Neural cell (in vitro differentiated cells): ENCODE measurements around the gene AOX1. TPM values are rescaled to one million over a fixed set of nuclear protein-coding genes. Genes with fewer than 3 reads are reported as not detected.

Experiments
- H2AFZ ChIP-seq: fragments of 200-600, 300-800 bp; sonication (generic), shearing (Covaris generic); 2 replicates; pipeline ENCODE4 v1.6.0; 2014; ENCODE audit warnings: low read depth, mild to moderate bottlenecking, antibody characterized with exemption, low read length, moderate library complexity
- H3F3A ChIP-seq: fragments of 200-600 bp; shearing (Covaris generic); 2 replicates; pipeline ENCODE4 v1.6.1; 2016; ENCODE audit warnings: mild to moderate bottlenecking, moderate library complexity, mixed read lengths, antibody characterized with exemption, low read length; ENCODE audit not compliant: insufficient read depth, poor library complexity, severe bottlenecking
- H3K27ac ChIP-seq: fragments of 200-600, 300-800 bp; sonication (generic), shearing (Covaris generic); 2 replicates; pipeline ENCODE4 v1.5.1; 2014; ENCODE audit warnings: mild to moderate bottlenecking, low read length, moderate library complexity
- H3K27me3 ChIP-seq: fragments of 300-800, 200-600 bp; sonication (generic), shearing (Covaris generic); 2 replicates; pipeline ENCODE4 v1.6.0; 2014; ENCODE audit warnings: mild to moderate bottlenecking, low read depth, low read length, moderate library complexity; ENCODE audit not compliant: insufficient read depth
- H3K36me3 ChIP-seq: fragments of 300-800, 200-600 bp; sonication (generic), shearing (Covaris generic); 2 replicates; pipeline ENCODE4 v1.5.1; 2014; ENCODE audit warnings: mild to moderate bottlenecking, antibody characterized with exemption, low read length, moderate library complexity; ENCODE audit not compliant: insufficient read depth
- H3K4me2 ChIP-seq: fragments of 300-800, 200-600 bp; sonication (generic), shearing (Covaris generic); 2 replicates; pipeline ENCODE4 v1.6.0; 2014; ENCODE audit warnings: mild to moderate bottlenecking, low read length
- H3K4me3 ChIP-seq: fragments of 300-800, 200-600 bp; sonication (generic), shearing (Covaris generic); 2 replicates; pipeline ENCODE4 v1.5.1; 2014; ENCODE audit warnings: mild to moderate bottlenecking, low read length, moderate library complexity
- H3K79me2 ChIP-seq: fragments of 200-600 bp; shearing (Covaris generic); replicated peaks from 2 replicates; pipeline ENCODE4 v1.6.0; 2014; ENCODE audit warnings: mild to moderate bottlenecking, low read length, moderate library complexity; ENCODE audit not compliant: insufficient read depth
- H3K9ac ChIP-seq: fragments of 300-800, 200-600 bp; sonication (generic), shearing (Covaris generic); 2 replicates; pipeline ENCODE4 v1.6.1; 2016; ENCODE audit warnings: mild to moderate bottlenecking, low read length, mixed read lengths
- H3K9me2 ChIP-seq: fragments of 200-600 bp; shearing (Covaris generic); 2 replicates; pipeline ENCODE4 v1.6.1; 2016; ENCODE audit warnings: mild to moderate bottlenecking, low read length, mixed read lengths; ENCODE audit not compliant: insufficient read depth
- H3K9me3 ChIP-seq: fragments of 200-600, 300-800 bp; sonication (generic), shearing (Covaris generic); 2 replicates; pipeline ENCODE4 v1.6.1; 2016; ENCODE audit warnings: mild to moderate bottlenecking, mixed run types, low read length, moderate library complexity, mixed read lengths
- H4K20me1 ChIP-seq: fragments of 200-600 bp; shearing (Covaris generic); 2 replicates; pipeline ENCODE4 v1.6.1; 2016; ENCODE audit warnings: mild to moderate bottlenecking, mixed run types; ENCODE audit not compliant: insufficient read depth
- EP300 ChIP-seq: fragments of 450-650 bp; conservative IDR thresholded peaks from 2 replicates; pipeline ENCODE4 v1.6.1; 2014; ENCODE audit warnings: antibody characterized with exemption, mild to moderate bottlenecking, moderate library complexity; ENCODE audit not compliant: poor library complexity, severe bottlenecking
- EZH2 ChIP-seq: fragments of 200-600, 300-800 bp; shearing (Covaris generic), sonication (generic); IDR thresholded peaks from 2 replicates; pipeline ENCODE4 v1.6.1; 2014; ENCODE audit warnings: antibody characterized with exemption, low read length, borderline replicate concordance, mild to moderate bottlenecking; ENCODE audit not compliant: insufficient read depth, poor library complexity, severe bottlenecking
- MXI1 ChIP-seq: fragments of 450-650 bp; conservative IDR thresholded peaks from 2 replicates; pipeline ENCODE4 v1.6.1; 2014; ENCODE audit warnings: antibody characterized with exemption, mild to moderate bottlenecking; ENCODE audit not compliant: poor library complexity, severe bottlenecking
- POLR2AphosphoS5 ChIP-seq: IDR thresholded peaks from 2 replicates; pipeline ENCODE4 v1.6.1; 2012
- RAD21 ChIP-seq: fragments of 450-650 bp; conservative IDR thresholded peaks from 2 replicates; pipeline ENCODE4 v1.6.1; 2014; ENCODE audit warnings: antibody characterized with exemption, mild to moderate bottlenecking, moderate library complexity
- SMC3 ChIP-seq: fragments of 450-650 bp; conservative IDR thresholded peaks from 2 replicates; pipeline ENCODE4 v1.6.1; 2014; ENCODE audit warnings: antibody characterized with exemption, mild to moderate bottlenecking, moderate library complexity; ENCODE audit not compliant: poor library complexity
- TAF1 ChIP-seq: IDR thresholded peaks from 2 replicates; pipeline ENCODE4 v1.6.1; 2012; ENCODE audit warnings: low read depth
- polyA plus RNA-seq: library from polyadenylated mRNA; depleted of rRNA; stranded (reverse); fragments of >200 nt; gene quantifications from 2 replicates; pipeline ENCODE4 v1.2.3, GENCODE V29; 2014
- TF ChIP-seq, protein P1 (sequence below): IDR thresholded peaks from 2 replicates; pipeline ENCODE4 v1.6.1; 2012; ENCODE audit warnings: borderline replicate concordance
- TF ChIP-seq, protein P2 (sequence below): fragments of 450-650 bp; IDR thresholded peaks from 2 replicates; pipeline ENCODE4 v1.5.1; 2014; ENCODE audit warnings: antibody characterized with exemption, mild to moderate bottlenecking, moderate library complexity; ENCODE audit not compliant: poor library complexity, severe bottlenecking

Gene AOX1
- polyA plus RNA-seq, 1 donor from 2014 or later = not detected

DNA sequence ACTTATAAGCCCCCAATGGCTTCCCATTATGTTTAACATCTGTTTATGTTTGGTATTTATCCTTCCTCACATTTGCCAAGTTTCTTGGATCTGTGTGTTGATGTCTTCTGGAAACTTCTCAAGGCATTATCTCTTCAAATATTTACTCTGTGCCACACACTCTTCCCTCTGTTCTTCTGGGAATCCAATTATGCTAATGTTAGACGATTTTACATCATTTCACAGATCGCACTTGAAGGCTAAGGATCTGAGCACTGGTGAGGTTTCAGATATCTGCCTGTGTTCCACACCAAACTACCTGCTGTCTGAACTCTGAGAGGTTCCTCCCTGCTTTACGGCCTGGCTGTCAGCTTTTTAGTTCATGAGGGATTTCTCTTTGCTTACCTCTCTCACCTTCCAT is 10.1 kb downstream of the AOX1 start:
- H3K36me3 ChIP-seq = no peaks in the 10 kb centered on the region
- no peaks in the 10 kb centered on the region for H3F3A ChIP-seq
- no peak overlapping the region for H3K4me2 ChIP-seq
- no peaks in the 10 kb centered on the region for H3K27me3 ChIP-seq
- no peaks in the 10 kb centered on the region for H3K9me2 ChIP-seq
- no peaks in the 10 kb centered on the region for H4K20me1 ChIP-seq
- TF ChIP-seq POLR2AphosphoS5 (no peak), SMC3 (no peak), TAF1 (no peak), MXI1 (no peak), EZH2 (no peak), RAD21 (no peak), EP300 (no peak)
- TF ChIP-seq, protein P1, sequence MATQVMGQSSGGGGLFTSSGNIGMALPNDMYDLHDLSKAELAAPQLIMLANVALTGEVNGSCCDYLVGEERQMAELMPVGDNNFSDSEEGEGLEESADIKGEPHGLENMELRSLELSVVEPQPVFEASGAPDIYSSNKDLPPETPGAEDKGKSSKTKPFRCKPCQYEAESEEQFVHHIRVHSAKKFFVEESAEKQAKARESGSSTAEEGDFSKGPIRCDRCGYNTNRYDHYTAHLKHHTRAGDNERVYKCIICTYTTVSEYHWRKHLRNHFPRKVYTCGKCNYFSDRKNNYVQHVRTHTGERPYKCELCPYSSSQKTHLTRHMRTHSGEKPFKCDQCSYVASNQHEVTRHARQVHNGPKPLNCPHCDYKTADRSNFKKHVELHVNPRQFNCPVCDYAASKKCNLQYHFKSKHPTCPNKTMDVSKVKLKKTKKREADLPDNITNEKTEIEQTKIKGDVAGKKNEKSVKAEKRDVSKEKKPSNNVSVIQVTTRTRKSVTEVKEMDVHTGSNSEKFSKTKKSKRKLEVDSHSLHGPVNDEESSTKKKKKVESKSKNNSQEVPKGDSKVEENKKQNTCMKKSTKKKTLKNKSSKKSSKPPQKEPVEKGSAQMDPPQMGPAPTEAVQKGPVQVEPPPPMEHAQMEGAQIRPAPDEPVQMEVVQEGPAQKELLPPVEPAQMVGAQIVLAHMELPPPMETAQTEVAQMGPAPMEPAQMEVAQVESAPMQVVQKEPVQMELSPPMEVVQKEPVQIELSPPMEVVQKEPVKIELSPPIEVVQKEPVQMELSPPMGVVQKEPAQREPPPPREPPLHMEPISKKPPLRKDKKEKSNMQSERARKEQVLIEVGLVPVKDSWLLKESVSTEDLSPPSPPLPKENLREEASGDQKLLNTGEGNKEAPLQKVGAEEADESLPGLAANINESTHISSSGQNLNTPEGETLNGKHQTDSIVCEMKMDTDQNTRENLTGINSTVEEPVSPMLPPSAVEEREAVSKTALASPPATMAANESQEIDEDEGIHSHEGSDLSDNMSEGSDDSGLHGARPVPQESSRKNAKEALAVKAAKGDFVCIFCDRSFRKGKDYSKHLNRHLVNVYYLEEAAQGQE = no peak
- TF ChIP-seq, protein P2, sequence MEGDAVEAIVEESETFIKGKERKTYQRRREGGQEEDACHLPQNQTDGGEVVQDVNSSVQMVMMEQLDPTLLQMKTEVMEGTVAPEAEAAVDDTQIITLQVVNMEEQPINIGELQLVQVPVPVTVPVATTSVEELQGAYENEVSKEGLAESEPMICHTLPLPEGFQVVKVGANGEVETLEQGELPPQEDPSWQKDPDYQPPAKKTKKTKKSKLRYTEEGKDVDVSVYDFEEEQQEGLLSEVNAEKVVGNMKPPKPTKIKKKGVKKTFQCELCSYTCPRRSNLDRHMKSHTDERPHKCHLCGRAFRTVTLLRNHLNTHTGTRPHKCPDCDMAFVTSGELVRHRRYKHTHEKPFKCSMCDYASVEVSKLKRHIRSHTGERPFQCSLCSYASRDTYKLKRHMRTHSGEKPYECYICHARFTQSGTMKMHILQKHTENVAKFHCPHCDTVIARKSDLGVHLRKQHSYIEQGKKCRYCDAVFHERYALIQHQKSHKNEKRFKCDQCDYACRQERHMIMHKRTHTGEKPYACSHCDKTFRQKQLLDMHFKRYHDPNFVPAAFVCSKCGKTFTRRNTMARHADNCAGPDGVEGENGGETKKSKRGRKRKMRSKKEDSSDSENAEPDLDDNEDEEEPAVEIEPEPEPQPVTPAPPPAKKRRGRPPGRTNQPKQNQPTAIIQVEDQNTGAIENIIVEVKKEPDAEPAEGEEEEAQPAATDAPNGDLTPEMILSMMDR = no peak
- H3K4me3 ChIP-seq = no peak overlapping the region
- no peak overlapping the region for H3K9ac ChIP-seq
- no peaks in the 10 kb centered on the region for H3K9me3 ChIP-seq
- H3K27ac ChIP-seq = no peak overlapping the region
- H3K79me2 ChIP-seq = no peaks in the 10 kb centered on the region
- no peak overlapping the region for H2AFZ ChIP-seq

DNA sequence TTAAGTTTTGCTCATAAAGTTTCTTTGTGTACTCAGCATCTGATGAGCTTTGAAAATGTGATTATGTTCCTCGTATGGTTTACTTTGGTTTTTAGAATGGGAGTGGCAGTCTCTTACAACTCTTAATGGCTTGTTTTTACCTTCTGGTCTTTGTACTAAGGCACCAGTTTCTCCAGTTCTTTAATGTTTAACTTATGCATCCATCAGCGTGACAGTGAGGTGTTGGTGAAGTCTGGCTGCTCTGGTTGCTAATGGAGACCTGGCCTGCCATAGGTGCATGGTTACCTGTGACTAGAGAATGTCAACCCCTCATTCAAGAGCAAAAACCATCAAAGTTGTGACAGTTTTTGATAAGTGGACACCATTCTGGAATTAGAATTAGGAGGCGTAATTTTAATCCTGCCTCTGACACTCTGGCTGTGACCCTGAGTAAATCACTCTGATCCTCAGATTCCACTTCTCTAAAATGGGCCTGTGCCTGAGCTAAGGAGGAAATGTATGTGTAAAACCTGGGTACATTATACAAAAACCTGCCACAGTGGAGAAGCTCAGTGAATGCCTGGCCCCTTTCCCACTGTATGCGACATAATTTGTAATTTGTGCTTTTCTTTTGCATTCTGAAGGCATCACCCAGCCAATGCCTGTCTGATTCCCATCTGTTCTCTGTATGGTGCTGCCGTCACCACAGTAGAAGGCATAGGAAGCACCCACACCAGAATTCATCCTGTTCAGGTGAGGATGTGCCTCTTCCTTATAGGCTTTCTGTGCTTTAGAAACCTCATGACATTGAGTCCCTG is 11.2 kb downstream of the AOX1 start:
- no peaks in the 10 kb centered on the region for H3K27me3 ChIP-seq
- no peaks in the 10 kb centered on the region for H3K79me2 ChIP-seq
- H3K27ac ChIP-seq = no peak overlapping the region
- TF ChIP-seq EZH2 = no peak
- no peak for TF ChIP-seq MXI1
- TF ChIP-seq RAD21 = no peak
- no peak for TF ChIP-seq SMC3
- no peak for TF ChIP-seq EP300
- TF ChIP-seq POLR2AphosphoS5 = no peak
- no peak for TF ChIP-seq TAF1
- TF ChIP-seq, protein P1 = no peak
- TF ChIP-seq, protein P2 = no peak
- H3K9me3 ChIP-seq = no peaks in the 10 kb centered on the region
- H3K9ac ChIP-seq = no peak overlapping the region
- no peak overlapping the region for H3K4me3 ChIP-seq
- no peaks in the 10 kb centered on the region for H3F3A ChIP-seq
- H3K4me2 ChIP-seq = no peak overlapping the region
- no peak overlapping the region for H2AFZ ChIP-seq
- H3K9me2 ChIP-seq = no peaks in the 10 kb centered on the region
- no peaks in the 10 kb centered on the region for H4K20me1 ChIP-seq
- H3K36me3 ChIP-seq = no peaks in the 10 kb centered on the region
